Activated T-helper 1 cell treated with anti-CD3 and anti-CD28 coated beads, Interleukin-12 subunit alpha, Interleukin-12 subunit beta, Interleukin-2, Interleukin-4 antibody, amounts not matched to agents 30 ng/mL and 10 ng/mL and 1 ng/mL, durations not matched to agents 14 hours and 24 hours and 36 hours (primary cell): Measurements from ENCODE around the gene RABL3. TPM values are rescaled to one million over a fixed set of nuclear protein-coding genes. Genes with fewer than 3 reads are reported as not detected.

Experiments used
- DNase-seq: peaks from one replicate; pipeline ENCODE4 v3.0.0; 2021; ENCODE audit warnings: low spot score
- H3K27ac Mint-ChIP-seq: one replicate; pipeline ENCODE4 v1.8.0; 2021; ENCODE audit warnings: mild to moderate bottlenecking, mixed read lengths
- H3K27me3 Mint-ChIP-seq: one replicate; pipeline ENCODE4 v1.8.0; 2022; ENCODE audit warnings: mild to moderate bottlenecking, moderate library complexity, mixed read lengths; ENCODE audit not compliant: insufficient read depth
- H3K36me3 Mint-ChIP-seq: one replicate; pipeline ENCODE4 v1.8.0; 2021; ENCODE audit warnings: low read depth, mixed read lengths
- H3K4me1 Mint-ChIP-seq: one replicate; pipeline ENCODE4 v1.8.0; 2021; ENCODE audit warnings: low read depth, mixed read lengths
- H3K4me3 Mint-ChIP-seq: one replicate; pipeline ENCODE4 v1.8.0; 2021; ENCODE audit warnings: mild to moderate bottlenecking, moderate library complexity, mixed read lengths
- H3K9me3 Mint-ChIP-seq: one replicate; pipeline ENCODE4 v1.8.0; 2021; ENCODE audit warnings: mixed read lengths
- intact Hi-C: fragments of 100-400 bp; cut with micrococcal nuclease; formaldehyde crosslinking; loops from one replicate; pipeline ENCODE4 v1.15.1; 2024
- total RNA-seq: library from RNA; stranded (reverse); gene quantifications from 2 replicates; pipeline ENCODE4 v1.2.3, GENCODE V29; 2022

Gene RABL3
- total RNA-seq, 1 donor from 2014 or later, result 24.3 TPM

GRCh38 chr3:120693439-120694171 is 48.7 kb downstream of the RABL3 start:
- DNase-seq, result no peak
- Mint-ChIP-seq H3K27ac (no peak overlapping the region), H3K36me3 (peaks cover 4% of the 10 kb centered on the region), H3K9me3 (no peaks in the 10 kb centered on the region), H3K4me1 (no peaks in the 10 kb centered on the region), H3K4me3 (no peak overlapping the region), H3K27me3 (no peaks in the 10 kb centered on the region)
- intact Hi-C loops, result no loop called here

GRCh38 chr3:120689395-120689794 is 52.9 kb downstream of the RABL3 start:
- Mint-ChIP-seq H3K36me3 (peaks cover 4% of the 10 kb centered on the region), H3K27ac (no peak overlapping the region), H3K9me3 (no peaks in the 10 kb centered on the region), H3K4me3 (no peak overlapping the region), H3K4me1 (no peaks in the 10 kb centered on the region), H3K27me3 (no peaks in the 10 kb centered on the region)
- no peak for DNase-seq
- intact Hi-C loops, result no loop called here

- Mint-ChIP-seq H3K27ac (no peak overlapping the region), H3K9me3 (no peaks in the 10 kb centered on the region), H3K4me1 (no peaks in the 10 kb centered on the region), H3K27me3 (no peaks in the 10 kb centered on the region), H3K4me3 (no peak overlapping the region), H3K36me3 (peaks cover 4% of the 10 kb centered on the region)
- no peak for DNase-seq
- intact Hi-C loops, result no loop called here
Observed at GRCh38 chr3:120688121-120688520, 54.2 kb downstream of the RABL3 start.

GRCh38 chr3:120685411-120685810 is 56.9 kb downstream of the RABL3 start:
- H3K36me3 Mint-ChIP-seq, result peaks cover 4% of the 10 kb centered on the region
- no peaks in the 10 kb centered on the region for H3K27me3 Mint-ChIP-seq
- no peaks in the 10 kb centered on the region for H3K4me1 Mint-ChIP-seq
- H3K4me3 Mint-ChIP-seq, result no peak overlapping the region
- no peak for DNase-seq
- H3K27ac Mint-ChIP-seq, result no peak overlapping the region
- intact Hi-C loops, result no loop called here
- H3K9me3 Mint-ChIP-seq, result no peaks in the 10 kb centered on the region

- no peak overlapping the region for H3K27ac Mint-ChIP-seq
- no peaks in the 10 kb centered on the region for H3K27me3 Mint-ChIP-seq
- DNase-seq, result no peak
- peaks cover 4% of the 10 kb centered on the region for H3K36me3 Mint-ChIP-seq
- no peaks in the 10 kb centered on the region for H3K4me1 Mint-ChIP-seq
- no peak overlapping the region for H3K4me3 Mint-ChIP-seq
- no peaks in the 10 kb centered on the region for H3K9me3 Mint-ChIP-seq
- intact Hi-C loops, result no loop called here
Observed at GRCh38 chr3:120684896-120685295, 57.4 kb downstream of the RABL3 start.

GRCh38 chr3:120683671-120684301 is 58.5 kb downstream of the RABL3 start:
- no peak overlapping the region for H3K27ac Mint-ChIP-seq
- peaks cover 5% of the 10 kb centered on the region for H3K4me1 Mint-ChIP-seq
- DNase-seq, result no peak
- no peaks in the 10 kb centered on the region for H3K36me3 Mint-ChIP-seq
- no peak overlapping the region for H3K4me3 Mint-ChIP-seq
- intact Hi-C loops, result no loop called here
- H3K9me3 Mint-ChIP-seq, result no peaks in the 10 kb centered on the region
- H3K27me3 Mint-ChIP-seq, result no peaks in the 10 kb centered on the region

- Mint-ChIP-seq H3K27me3 (no peaks in the 10 kb centered on the region), H3K36me3 (no peaks in the 10 kb centered on the region), H3K4me3 (no peak overlapping the region), H3K27ac (no peak overlapping the region), H3K9me3 (no peaks in the 10 kb centered on the region), H3K4me1 (peaks cover 9% of the 10 kb centered on the region)
- intact Hi-C loops, result no loop called here
- DNase-seq, result no peak
Observed at GRCh38 chr3:120683213-120683612, 59.1 kb downstream of the RABL3 start.

- Mint-ChIP-seq H3K27ac (no peak within 1 kb of the TSS), H3K9me3 (no peaks in the 10 kb centered on the region), H3K4me1 (peaks cover 10% of the 10 kb centered on the region), H3K36me3 (no peaks in the 10 kb centered on the region), H3K4me3 (no peak within 1 kb of the TSS), H3K27me3 (no peaks in the 10 kb centered on the region)
- DNase-seq, result no peak
- intact Hi-C loops, result no loop called here
Observed at GRCh38 chr3:120682095-120682681, 60.1 kb downstream of the RABL3 start, which contains the start of gene HGD. TSS of gene HGD (minus strand) at chr3:120682239. CDS start at chr3:120682111, 128 bp downstream.

GRCh38 chr3:120681506-120682038 is 60.7 kb downstream of the RABL3 start:
- intact Hi-C loops, result no loop called here
- peaks cover 10% of the 10 kb centered on the region for H3K4me1 Mint-ChIP-seq
- DNase-seq, result no peak
- no peaks in the 10 kb centered on the region for H3K27me3 Mint-ChIP-seq
- H3K4me3 Mint-ChIP-seq, result no peak overlapping the region
- H3K9me3 Mint-ChIP-seq, result no peaks in the 10 kb centered on the region
- no peaks in the 10 kb centered on the region for H3K36me3 Mint-ChIP-seq
- H3K27ac Mint-ChIP-seq, result no peak overlapping the region

GRCh38 chr3:120681018-120681417 is 61.3 kb downstream of the RABL3 start:
- Mint-ChIP-seq H3K36me3 (no peaks in the 10 kb centered on the region), H3K27me3 (no peaks in the 10 kb centered on the region), H3K4me3 (no peak overlapping the region), H3K9me3 (no peaks in the 10 kb centered on the region), H3K27ac (no peak overlapping the region), H3K4me1 (peaks cover 10% of the 10 kb centered on the region)
- intact Hi-C loops, result no loop called here
- DNase-seq, result no peak

GRCh38 chr3:120680193-120680894 is 62.0 kb downstream of the RABL3 start:
- Mint-ChIP-seq H3K9me3 (no peaks in the 10 kb centered on the region), H3K4me3 (no peak overlapping the region), H3K27me3 (no peaks in the 10 kb centered on the region), H3K27ac (no peak overlapping the region), H3K4me1 (peaks cover 10% of the 10 kb centered on the region), H3K36me3 (no peaks in the 10 kb centered on the region)
- intact Hi-C loops, result no loop called here
- DNase-seq, result no peak

GRCh38 chr3:120678984-120679383 is 63.3 kb downstream of the RABL3 start:
- no peaks in the 10 kb centered on the region for H3K9me3 Mint-ChIP-seq
- no peak for DNase-seq
- no peak overlapping the region for H3K27ac Mint-ChIP-seq
- H3K4me1 Mint-ChIP-seq, result peaks cover 10% of the 10 kb centered on the region
- no peak overlapping the region for H3K4me3 Mint-ChIP-seq
- no peaks in the 10 kb centered on the region for H3K36me3 Mint-ChIP-seq
- intact Hi-C loops, result no loop called here
- no peaks in the 10 kb centered on the region for H3K27me3 Mint-ChIP-seq
